ENCODE results near the gene MMP25.

MMP25 gene

GRCh38 chr16:3017794-3018506 is 28.4 kb upstream of the MMP25 start, which contains the start of gene CLDN6:
Gene CLDN6, minus strand, starts transcription at chr16:3018183. Its CDS starts 2,162 bp downstream, at chr16:3016021.
- DNase-seq (ENCODE audit: low read depth) = no peak

GRCh38 chr16:3019594-3020246 is 26.6 kb upstream of the MMP25 start:
- no peak for DNase-seq (ENCODE audit: low read depth)

- peak; percentile 24 for DNase-seq (ENCODE audit: low read depth)
Observed at GRCh38 chr16:3020247-3020603, 26.1 kb upstream of the MMP25 start, which contains the start of gene TNFRSF12A. Gene TNFRSF12A, plus strand, starts transcription at chr16:3020368. Its CDS starts 30 bp downstream, at chr16:3020398.

- peak; percentile 35 for DNase-seq (ENCODE audit: low read depth)
Observed at GRCh38 chr16:3020604-3021448, 25.5 kb upstream of the MMP25 start.

- peak; percentile 49 for DNase-seq (ENCODE audit: low read depth)
Observed at GRCh38 chr16:3021449-3022207, 24.7 kb upstream of the MMP25 start.

- peak; percentile 79 for DNase-seq (ENCODE audit: low read depth)
Observed at GRCh38 chr16:3022208-3022683, 24.1 kb upstream of the MMP25 start.

GRCh38 chr16:3022684-3023414 is 23.5 kb upstream of the MMP25 start:
- DNase-seq (ENCODE audit: low read depth) = no peak

- DNase-seq (ENCODE audit: low read depth) = no peak
Observed at GRCh38 chr16:3023415-3023668, 23.0 kb upstream of the MMP25 start.

- DNase-seq (ENCODE audit: low read depth) = peak; percentile 88
Observed at GRCh38 chr16:3023669-3024478, 22.5 kb upstream of the MMP25 start, which contains the start of the genes HCFC1R1 and THOC6. Gene HCFC1R1, minus strand, starts transcription at chr16:3023942. Its CDS starts 1 bp downstream, at chr16:3023941. Gene THOC6, plus strand, starts transcription at chr16:3024035. Its CDS starts 292 bp downstream, at chr16:3024327.

- DNase-seq (ENCODE audit: low read depth) = no peak
Observed at GRCh38 chr16:3025032-3026002, 21.0 kb upstream of the MMP25 start.

- no peak for DNase-seq (ENCODE audit: low read depth)
Observed at GRCh38 chr16:3026003-3026378, 20.4 kb upstream of the MMP25 start.

GRCh38 chr16:3026609-3027488 is 19.5 kb upstream of the MMP25 start:
- no peak for DNase-seq (ENCODE audit: low read depth)

GRCh38 chr16:3027489-3027795 is 18.9 kb upstream of the MMP25 start:
- no peak for DNase-seq (ENCODE audit: low read depth)

GRCh38 chr16:3027983-3028715 is 18.2 kb upstream of the MMP25 start:
- peak; percentile 80 for DNase-seq (ENCODE audit: low read depth)

- no peak for DNase-seq (ENCODE audit: low read depth)
Observed at GRCh38 chr16:3028716-3029319, 17.5 kb upstream of the MMP25 start.

- DNase-seq (ENCODE audit: low read depth) = no peak
Observed at GRCh38 chr16:3029491-3030221, 16.7 kb upstream of the MMP25 start.

Data from stimulated activated CD8-positive, alpha-beta memory T cell treated with anti-CD3 and anti-CD28 coated beads, Interleukin-15, amount 100 ng/mL, for 1 hour (primary cell).